Measurements from ENCODE around the gene C4orf46.
A peak's percentile ranks its signal among the peaks of the same experiment; 100 is the strongest.
"Not testable (repeated sequence)": the region's sequence is repeated elsewhere in the genome, so short reads cannot be mapped to it uniquely, and the experiment has no call there.

Gene C4orf46

DNA sequence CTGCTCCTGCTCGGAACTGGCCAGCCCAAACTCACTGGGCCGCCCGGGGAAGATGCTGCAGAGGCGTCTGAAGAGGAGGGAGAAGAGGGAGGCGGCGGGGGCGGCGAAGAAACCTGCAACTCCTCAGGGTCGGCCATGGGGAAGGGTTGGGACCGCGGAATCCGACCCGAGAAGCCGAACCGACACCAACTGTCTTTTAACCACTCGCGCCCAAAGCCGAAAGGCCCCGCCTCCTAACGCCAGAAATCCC is at the start of gene C4orf46:
TSS of gene C4orf46 (minus strand) at position 223 of the 250 bp plus-strand sequence. CDS start at position 137, 86 bp downstream.
- no peak for DNase-seq

DNA sequence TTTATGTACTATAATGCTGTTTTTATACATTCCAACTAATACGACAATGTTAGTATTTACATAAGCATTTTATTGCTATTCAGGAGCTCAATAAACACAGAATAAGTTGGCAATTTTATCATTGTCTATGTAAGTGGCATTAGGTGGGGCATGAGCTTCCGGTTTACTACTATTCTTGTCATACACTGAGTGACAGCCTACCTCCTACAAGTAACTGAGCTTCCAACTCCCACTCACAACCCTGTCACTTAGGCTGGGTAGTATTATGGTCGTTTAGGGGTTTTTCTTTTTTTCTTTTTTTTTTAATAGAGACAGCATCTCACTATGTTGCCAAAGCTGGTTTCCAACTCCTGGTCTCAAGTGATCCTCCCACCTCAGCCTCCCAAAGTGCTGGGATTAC is 44.1 kb upstream of the C4orf46 start:
- DNase-seq, result no peak

DNA sequence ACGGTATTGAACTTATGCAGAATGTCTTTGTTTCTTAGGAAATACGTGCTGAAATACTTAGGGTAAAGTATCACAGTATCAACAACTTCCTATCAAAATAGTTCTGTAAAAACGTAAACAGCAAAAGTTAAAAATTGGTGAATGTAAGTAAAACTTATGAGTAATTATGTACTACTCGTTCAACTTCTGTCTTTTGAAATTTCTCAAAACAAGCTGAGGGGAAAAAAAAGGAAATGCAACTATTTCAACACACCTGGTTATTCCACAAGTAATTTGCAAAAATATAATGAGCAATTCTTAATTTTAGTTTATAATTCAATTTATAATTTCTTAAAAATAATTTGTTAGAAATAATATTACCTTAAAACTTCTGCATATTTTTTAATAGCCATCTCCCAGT is 43.2 kb upstream of the C4orf46 start:
- no peak for DNase-seq

DNA sequence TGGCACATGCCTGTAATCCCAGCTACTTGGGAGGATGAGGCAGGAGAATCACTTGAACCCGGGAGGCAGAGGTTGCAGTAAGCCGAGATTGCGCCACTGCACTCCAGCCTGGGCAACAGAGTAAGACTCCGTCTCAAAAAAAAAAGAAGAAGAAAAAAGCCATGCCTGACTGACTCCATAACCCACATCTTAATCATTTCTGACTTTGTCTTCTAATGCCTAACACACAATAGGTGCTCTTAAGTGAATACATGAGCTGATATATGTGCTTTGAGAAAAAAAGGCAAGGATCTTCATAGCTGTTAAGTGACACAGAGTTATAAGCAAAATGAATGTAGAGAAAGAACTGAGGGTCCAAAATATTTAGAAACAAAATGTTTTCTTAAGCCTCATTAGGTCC is 40.9 kb upstream of the C4orf46 start:
- DNase-seq, result not testable (repeated sequence)

DNA sequence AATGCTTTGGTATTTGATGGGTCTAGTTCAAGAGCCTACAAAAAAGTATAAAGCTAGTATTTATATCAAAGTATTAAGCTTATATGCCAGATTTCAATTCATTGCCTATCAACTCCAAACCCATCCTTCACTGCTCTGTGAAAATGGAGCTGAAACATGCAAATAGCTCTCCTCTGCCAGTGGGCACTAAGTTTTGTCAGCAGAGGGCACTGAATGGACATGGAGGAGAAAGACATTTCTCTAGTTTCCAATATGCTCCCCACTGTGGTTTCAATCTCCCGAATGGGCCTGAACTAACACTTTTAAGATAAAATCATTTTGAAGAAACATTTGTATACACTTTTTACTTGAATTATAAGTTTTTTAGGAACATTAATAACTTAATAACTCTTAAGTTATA is 39.1 kb upstream of the C4orf46 start:
- no peak for DNase-seq

DNA sequence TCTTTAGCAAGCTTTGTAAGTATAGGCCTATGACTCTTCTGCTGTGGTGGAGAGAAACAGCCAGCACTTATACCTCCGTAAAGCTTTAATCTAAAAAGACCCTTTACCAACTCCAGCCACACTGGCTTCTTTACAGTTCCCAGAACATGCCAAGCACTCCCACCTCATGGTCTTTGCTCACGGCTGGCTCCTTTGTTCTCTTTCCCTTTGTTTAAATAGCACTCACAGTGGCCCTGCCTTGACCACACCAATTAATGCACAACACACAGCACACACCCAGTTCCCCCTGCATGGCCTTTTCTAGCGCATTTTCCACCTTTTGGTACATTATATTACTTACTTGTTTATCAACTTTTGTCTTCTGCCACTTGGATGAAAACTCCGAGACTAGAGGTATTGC is 32.6 kb upstream of the C4orf46 start:
- DNase-seq, result no peak

DNA sequence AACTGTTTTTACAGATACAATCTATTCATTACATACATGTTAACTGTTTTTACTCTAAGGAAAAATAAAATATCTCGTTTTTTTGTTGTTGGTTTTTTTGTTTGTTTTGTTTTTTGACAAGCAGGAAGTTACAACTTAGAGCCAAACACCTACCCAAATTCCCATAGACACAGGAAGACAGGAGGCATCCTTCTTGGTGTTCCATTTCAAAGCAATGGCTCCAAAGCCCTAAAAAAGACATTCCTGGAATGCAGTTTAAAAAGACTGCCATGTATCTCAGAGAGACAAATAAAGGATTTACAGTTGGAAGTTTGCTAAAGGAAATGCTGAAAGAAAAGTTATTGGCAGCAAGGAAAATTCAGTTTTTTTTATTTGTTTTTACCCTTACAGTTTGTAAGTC is 17.1 kb upstream of the C4orf46 start:
- no peak for DNase-seq

DNA sequence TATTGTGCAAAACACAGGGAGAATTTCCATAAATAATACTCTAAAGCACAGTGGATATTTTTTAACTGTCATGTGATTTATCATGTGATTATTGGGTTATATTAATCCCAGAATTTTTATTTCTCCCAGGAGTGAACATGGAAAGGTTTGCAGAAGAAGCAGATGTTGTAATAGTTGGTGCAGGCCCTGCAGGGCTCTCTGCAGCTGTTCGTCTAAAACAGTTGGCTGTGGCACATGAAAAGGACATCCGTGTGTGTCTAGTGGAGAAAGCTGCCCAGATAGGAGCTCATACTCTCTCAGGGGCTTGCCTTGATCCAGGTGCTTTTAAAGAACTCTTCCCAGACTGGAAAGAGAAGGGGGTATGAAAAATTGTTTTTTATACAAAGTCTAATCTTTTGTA is 10.4 kb upstream of the C4orf46 start:
- no peak for DNase-seq

DNA sequence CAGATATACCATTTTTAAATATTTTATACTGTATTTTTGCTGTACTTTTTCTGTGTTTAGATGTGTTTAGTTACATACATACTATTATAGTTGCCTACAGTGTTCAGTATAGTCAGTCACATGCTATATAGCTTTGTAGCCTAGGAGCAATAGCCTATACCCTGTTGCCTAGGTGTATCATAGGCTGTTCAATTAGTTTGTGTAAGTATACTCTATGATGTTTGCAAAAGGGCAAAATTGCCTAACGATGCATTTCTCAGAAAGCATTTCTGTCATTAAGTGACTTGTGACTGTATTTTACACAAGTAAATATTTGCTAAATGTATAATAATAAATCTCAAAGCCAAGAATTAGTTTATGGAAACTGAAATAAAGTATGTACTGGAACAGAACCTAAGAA is 9.9 kb upstream of the C4orf46 start:
- no peak for DNase-seq

DNA sequence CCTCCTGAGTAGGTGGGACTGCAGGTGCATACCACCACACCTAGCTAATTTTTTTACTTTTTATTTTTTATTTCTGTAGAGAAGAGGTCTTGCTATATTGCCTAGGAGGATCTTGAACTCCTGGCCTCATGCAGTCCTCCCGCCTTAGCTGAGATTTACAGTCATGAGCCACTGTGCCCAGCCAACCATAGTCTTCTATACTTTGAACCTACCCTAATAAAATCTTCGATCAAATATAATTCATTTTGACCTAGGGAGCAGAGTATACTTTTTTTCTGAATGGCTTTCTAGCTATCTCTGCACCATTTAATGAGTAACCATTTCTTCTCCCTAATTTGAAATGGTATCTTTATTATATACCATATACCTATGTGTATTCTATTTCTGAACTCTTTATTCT is 7.1 kb upstream of the C4orf46 start:
- no peak for DNase-seq

DNA sequence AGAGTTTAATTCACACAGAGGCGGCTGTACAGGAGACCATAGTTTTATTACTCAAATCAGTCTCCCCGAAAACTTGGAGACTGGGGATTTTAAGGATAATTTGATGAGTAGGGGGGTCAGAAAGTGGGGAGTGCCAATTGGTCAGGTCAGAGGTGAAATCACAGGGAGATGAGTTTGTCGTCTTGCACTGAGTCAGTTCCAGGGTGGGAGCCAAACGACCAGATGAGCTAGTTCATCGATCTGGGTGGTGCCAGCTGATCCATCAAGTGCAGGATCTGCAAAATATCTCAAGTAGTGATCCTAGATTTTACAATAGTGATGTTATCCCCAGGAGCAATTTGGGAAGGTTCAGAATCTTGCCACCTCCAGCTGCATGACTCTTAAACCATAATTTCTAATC is 4.4 kb upstream of the C4orf46 start:
- DNase-seq, result no peak

DNA sequence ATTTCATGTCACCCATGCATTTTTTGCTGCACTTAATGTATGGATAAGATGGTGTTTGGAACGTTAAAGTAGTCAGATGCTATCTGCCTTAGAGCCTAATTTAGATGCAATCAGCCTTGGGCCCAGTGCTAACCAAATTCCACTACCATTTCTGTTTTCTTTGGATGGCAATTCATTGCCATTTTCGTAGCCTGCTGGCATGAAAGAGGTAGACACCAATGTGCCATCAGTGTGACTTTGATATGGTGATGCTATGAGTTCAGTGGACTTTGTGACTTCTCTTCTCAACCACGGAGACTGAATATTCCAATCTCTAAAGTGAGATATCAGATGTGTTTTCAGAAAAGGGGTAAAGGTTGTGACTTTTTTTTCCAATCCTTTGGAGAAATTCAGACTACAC is 1.9 kb upstream of the C4orf46 start:
- no peak for DNase-seq

DNA sequence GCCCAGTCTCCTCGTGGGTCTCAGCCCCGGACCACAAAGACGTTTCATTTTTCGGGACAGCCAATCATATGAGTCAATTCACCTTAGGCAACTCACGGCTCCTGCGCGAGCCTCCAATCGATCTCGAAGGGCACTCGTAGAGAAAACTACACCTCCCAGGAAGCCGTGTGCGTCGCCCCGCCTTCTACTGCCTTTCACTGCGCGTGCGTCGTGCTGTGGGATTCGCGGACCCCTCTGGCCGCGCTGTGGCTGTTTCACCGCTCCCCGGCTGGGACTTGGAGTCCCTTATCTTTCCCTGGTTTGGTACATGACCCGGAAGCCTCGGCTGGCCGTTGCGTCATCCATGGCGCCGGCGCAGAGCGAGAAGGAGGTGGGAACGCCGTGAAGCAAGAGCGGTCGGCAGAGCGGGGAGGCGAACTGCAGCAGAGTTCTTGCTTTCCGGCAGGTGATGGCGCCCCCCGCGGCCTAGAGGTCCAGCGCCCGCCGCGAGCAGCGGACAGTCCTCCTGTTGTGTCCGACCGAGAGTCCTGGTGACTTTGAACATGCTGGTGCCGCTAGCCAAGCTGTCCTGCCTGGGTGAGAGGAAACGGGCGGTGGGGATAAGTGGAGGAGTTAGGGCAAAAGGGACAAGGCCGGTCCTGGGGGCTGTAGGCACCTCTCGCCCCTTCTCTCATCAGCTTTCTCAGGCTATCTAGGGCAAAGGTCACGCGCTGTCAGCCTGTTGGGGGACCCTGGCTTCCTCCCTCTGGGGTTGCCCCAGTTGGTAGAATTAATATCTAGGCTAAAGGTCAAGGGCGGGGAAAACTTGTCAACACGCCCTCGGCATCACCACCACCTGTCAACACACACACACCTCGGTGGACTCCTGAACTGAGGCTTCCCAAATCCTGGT is 474 bp upstream of the C4orf46 start, which contains the start of gene ETFDH:
TSS of gene ETFDH (plus strand) at position 382 of the 892 bp plus-strand sequence. CDS start at position 543, 161 bp downstream.
- DNase-seq, result peak; percentile 93

DNA sequence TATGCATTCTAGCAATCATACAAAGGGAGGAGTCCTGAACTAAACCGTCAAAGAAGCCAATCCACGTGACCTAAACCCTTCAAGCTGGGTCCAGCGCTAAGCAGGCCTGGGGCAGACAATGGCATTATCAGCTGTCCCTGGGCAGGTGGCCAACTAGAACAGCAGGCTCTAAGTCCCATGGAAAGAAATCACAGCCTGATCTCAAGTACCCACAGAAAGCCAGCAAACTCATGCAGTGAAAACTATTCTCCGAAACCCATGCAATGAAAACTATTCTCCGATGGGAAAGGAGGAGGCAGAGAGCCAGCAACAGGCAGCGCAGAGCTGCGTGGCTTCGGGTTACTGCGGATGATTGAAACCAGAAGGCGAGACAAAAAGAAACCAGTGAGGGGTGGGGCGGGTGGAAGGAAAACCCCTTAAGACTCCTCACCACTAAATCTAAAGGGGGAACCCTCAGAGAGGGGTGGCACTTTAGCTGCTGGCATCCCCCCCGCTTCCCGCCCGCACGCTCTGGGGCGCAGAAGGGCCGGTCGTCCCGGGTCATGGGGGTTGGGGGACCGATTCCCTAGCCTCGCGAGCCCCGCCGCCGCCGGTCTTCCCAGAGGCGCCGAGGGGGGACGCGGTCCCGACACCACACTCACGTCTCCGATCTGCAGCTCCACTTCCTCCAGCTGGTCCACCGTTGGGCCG is 567 bp downstream of the C4orf46 start:
- DNase-seq, result peak; percentile 63

DNA sequence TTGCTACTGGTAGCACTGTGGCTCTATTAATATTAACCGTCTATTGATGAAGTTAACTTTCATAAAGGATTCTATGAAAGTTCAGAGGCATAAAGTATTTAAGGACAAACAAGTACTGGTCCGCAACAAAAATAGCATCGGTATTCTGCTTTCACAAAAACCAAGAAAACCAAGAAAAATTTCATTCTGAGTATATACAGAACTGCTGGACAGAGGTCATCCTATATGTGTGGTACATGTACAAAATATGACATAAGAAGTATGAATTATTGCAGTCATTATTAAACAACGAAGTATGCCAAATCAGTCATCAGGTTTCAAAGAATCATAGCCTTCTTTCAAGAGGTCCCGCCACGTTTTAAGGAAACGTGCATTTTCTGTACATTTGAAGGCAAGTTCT is 2.4 kb downstream of the C4orf46 start:
- no peak for DNase-seq

DNA sequence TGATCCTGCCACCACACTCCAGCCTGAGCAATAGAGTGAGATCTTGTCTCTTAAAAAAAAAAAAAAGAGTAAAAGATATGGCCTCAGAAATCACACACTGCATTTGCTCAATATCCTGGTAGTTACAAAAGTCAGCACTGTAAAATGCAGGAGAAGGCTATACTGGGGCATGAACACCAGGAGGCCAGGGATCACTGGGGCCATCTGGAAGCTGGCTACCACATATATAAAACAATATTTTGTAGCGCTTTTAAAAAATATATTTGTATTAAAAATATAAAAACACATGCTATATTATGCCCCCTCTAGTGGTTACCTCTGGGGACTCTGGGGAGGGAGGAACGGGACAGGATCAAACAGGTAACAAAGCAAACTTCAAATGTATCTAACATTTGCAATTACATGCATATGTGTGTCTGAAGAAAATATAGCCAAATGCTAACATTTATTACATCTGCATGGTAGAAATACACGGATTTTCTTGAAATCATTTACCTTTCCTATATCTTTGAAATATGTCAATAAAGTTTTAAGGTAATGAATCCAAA is 4.0 kb downstream of the C4orf46 start:
- DNase-seq, result no peak

DNA sequence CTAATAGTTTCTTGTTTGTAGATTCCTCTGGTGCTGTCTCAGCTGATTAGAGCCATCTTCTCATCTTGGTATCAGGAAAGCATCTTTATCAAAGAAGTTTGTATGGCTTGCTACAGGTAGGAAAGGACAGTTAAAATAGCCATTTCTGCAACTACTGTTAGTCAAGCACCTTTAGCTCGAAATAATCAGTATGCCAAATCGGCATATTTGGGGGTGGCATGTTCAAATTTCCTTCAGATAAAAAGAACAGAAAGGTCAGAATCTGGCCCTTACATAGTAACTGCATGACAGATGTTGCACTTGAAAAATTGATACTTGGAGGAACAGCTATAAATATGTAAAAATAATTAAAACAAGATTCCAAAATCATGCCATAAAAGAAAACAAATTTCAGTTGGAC is 4.8 kb downstream of the C4orf46 start:
- DNase-seq, result no peak

DNA sequence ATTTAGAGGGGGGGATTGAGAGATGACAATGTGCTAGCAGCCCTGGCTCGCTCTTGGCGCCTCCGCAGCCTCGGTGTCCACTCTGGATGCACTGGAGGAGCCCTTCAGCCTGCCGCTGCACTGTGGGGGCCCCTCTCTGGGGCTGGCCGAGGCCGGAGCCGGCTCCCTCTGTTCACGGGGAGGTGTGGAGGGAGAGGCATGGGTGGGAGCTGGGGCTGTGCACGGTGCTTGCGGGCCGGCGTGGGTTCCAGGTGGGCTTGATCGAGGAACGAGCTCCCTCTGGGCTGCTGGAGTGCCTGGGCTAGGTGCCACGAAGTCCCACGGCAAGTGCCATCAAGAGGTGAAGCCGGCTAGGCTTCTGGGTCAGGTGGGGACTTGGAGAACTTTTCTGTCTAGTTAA is 6.9 kb downstream of the C4orf46 start:
- no peak for DNase-seq

DNA sequence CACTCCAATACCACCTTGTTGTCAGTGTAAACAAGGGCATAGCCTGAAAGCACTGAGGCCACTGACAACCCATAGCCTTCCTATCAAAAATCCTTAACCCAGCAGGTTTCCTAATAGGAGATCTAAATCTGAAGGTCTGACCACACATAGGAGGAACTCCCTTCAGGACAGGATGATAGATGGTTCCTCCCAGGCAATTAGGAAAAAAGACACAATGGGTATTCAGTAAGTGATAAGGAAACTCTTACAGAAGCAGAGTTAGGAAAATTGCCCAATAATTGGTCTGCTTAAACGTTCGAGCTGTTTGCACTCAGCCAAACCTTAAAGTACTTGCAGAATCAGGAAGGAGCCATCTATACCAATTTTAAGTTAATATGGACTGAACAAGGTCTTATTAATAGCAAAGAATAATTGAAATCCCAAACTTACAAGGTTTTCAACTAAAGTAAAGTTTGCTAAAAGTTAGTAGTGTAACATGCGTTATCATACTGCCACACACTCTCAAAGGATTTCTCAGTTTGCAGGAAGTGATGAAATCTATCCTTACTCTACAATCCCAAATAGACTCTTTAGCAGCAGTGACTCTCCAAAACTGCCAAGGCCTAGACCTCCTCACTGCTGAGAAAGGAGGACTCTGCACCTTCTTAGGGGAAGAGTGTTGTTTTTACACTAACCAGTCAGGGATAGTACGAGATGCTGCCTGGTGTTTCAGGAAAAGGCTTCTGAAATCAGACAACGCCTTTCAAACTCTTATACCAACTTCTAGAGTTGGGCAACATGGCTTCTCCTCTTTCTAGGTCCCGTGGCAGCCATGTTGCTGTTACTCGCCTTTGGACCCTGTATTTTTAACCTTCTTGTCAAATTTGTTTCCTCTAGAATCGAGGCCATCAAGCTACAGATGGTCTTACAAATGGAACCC is 7.7 kb downstream of the C4orf46 start:
- DNase-seq, result not testable (repeated sequence)

DNA sequence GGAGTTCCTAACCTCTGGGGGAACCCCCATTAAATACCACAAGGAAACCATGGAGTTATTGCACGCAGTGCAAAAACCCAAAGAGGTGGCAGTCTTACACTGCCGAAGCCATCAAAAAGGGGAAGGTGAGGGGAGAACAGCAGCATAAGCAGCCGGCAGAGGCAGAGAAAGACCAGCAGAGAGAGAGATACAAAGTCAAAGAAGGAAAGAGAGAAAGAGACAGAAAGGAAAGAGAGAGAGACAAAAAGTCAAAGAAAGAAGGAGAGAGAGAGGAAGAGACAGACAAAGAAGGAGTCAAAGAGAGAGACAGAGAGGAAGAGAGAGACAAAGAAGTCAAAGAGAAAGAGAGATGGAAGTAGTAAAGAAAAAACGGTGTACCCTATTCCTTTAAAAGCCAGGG is 8.4 kb downstream of the C4orf46 start:
- DNase-seq, result not testable (repeated sequence)

DNA sequence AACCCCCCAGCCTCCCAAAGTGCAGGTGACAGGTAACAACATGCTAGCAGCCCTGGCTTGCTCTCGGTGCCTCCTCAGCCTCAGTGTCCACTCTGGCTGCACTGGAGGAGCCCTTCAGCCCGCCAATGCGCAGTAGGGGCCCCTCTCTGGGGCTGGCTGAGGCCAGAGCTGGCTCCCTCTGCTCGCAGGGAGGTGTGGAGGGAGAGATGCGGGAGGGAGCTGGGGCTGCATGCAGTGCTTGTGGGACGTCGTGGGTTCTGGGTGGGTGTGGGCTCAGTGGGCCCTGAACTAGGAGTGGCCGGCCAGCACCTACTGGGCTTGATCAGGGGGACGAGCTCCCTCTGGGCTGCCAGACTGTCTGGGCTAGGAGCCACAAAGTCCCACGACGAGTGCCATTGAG is 14.4 kb downstream of the C4orf46 start:
- no peak for DNase-seq

DNA sequence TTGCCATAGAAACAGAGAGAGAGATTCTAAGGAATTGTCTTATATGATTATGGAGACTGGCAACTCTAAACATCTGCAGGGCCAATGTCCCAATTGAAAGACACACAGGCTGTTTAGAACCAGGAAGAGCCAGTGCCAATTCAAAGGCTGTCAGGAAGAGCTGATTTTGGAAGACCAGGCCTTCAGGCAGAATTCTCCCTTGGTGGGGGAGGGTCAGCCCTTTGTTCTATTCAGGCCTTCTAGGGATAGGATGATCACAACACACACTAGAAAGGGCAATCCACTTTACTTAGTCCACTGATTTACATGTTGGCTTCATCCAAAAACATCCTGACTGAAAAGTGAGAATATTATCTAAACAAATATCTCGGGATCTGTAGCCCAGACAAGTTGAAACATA is 15.2 kb downstream of the C4orf46 start:
- no peak for DNase-seq

DNA sequence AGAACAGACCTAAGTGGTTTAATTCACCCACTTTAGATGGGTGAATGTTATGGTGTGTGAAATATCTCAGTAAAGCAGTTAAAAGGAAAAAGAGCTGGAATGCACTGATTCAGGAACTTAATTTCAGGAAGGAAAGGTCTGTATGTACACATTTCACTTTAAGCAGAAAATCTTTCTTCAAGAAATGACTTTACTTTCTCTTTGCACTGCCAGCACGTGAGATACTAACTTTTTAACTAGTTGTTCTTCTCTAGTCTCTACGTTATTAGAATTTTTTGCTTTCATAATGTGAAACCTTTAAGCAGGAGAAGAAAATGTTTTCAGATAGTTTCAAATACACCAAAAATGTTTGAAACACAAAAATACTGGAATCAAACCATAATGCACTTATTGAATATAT is 18.8 kb downstream of the C4orf46 start:
- no peak for DNase-seq
